A549 (cell line): ENCODE results near the gene EIF2B1.

Experiments used
- HDAC2 ChIP-seq: fragments of 200-600 bp; sonication (generic); IDR thresholded peaks from 2 replicates; pipeline ENCODE4 v1.6.1; 2016
- NFE2L2 ChIP-seq: fragments of 150-350 bp; conservative IDR thresholded peaks from 2 replicates; pipeline ENCODE4 v1.6.1; 2014; ENCODE audit warnings: low read length

DNA sequence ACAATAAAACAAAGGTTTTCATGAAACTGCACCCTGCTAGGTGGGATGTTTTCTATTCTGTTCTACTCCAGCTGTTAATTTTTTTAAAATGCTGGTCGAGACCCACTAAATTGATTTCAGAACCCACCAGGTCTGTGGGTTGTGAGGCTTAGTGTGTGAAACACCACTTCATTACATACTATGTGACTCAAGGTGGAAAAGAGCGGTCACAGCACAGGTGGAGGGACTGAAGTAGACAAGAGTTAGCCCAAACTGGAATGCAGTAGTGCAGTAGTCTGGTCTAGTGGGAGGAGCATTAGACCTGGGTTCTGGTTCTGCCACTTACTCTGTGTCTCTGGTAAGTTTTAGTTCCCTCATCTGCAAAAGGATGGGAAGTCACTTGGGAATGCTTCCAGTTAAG is 19.4 kb downstream of the EIF2B1 start:
- TF ChIP-seq HDAC2 (no peak), NFE2L2 (no peak)
